Activated naive CD4-positive, alpha-beta T cell treated with Interleukin-2 at 50 U/mL for 16 hours (primary cell): ENCODE measurements around the gene RAB1B.

Experiments used
- DNase-seq: peaks from one replicate; pipeline ENCODE4 v3.0.0-alpha.2; 2020

Gene RAB1B

DNA sequence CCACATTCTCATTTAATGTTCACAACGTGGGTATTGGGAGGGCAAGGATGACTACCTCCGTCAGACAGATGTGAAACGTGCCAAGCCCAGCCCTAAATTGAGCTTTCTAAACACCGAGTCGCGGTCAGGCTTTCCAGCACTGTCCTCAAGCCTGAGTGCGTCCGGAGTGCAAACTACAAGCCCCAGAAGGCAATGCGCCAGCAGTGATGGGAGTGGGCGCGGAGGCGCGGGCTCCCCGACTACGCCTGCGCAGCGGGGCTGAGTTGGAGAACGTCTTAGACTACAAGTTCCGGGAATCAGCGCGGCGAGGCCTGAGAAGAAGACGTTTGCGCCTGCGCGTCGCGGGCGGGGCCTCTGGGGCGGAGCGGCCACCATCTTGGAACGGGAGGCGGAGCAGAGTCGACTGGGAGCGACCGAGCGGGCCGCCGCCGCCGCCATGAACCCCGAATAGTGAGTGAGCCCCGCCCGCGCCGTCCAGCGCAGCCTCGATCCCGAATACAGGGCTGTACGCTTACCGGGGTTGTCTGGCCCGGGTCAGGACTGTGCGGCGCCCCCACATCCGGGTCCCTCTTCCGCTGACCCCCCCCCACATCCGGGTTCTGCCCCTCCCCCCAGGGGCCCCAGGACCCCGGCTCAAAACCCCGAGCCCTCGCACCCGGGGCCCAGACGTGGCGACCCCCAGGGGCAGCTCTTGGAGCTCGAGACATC lies at the start of gene RAB1B:
Gene RAB1B, plus strand, starts transcription at position 396 of the 708 bp plus-strand sequence. Its CDS starts 41 bp downstream, at position 437.
- peak; percentile 99 for DNase-seq

DNA sequence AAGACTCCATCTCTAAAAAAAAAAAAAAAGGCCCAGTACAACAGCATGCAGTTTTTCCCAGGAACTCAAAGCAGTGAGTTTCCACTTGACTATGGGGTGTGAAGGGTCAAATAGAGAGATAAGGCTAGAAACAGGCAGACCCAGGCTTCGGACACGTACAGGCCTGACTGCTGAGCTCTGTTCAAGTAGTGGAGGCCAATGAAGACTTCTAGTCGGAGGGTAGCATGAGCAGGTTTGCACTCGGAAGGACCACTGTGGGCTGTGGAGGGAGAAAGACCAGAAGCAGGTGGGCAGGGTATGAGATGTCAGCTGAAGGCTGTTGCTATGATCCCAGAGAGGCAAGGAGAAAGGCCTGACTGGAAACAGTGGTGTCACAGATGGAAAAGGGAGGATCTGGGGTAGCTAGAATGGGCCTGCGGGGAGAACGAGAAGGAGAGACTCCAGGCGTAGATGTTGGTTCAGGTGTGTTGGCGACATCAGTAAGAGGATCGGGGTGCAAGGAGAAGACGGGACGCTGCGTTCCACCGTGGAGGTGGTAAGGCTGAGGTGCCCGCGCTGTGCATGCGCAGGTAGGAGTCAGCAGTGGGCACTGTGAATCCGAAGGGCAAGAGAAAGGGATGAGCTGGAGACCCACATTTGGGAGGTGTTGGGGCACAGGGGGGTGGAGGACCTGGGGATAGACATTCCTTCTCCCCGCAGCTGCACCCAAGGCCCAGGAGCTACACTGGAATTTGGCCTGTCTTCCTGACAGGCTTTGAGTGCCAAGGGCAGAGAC lies 49.4 kb upstream of the RAB1B start:
- no peak for DNase-seq

DNA sequence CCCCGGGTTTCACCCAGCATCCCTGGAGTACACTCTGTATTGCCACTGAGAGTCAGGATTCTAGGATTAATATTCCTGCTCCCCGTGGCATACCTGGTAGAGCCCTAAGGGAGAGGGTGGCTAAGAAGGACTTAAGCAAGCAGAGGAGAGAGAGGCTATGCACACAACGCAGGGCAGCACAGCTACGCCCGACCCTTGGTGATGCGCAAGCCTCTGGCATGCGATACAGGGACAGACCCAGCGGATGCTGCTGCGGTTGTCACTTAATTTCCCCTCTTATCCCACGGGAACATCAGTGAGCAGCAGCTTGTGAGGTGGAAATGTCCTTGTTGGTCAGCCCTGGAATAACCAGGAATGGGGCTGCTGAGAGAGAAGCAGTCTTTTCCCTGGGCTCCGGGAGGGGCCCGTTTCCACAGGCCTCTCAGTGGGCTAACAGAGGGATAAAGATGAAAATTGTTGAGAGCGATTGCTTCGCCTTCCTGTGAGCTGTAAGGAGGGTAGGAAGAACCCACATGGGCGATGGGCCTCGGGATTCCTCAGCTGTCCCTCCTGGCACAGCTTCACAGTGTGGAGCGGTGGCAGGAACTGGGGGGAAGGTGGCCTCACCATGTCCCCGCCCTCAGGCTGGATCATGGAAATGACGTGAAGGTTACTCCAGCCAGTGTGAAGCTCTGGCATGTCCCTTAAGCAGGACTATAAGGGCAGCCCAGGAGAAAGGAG lies 48.4 kb upstream of the RAB1B start:
- no peak for DNase-seq

DNA sequence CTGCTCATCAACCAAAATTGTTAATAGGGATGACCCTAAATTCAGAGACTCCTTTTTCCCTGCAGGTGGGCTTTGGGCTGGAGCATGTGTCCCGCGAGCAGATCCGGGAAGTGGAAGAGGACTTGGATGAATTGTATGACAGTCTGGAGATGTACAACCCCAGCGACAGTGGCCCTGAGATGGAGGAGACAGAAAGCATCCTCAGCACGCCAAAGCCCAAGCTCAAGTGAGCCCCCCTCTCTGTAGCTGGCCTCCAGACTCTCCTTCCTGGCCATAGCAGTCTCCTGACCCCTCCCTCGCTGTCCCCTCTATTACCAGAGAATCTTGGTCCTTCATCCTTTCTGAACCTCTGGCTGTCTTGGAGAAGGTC lies 47.9 kb upstream of the RAB1B start:
- DNase-seq: no peak

DNA sequence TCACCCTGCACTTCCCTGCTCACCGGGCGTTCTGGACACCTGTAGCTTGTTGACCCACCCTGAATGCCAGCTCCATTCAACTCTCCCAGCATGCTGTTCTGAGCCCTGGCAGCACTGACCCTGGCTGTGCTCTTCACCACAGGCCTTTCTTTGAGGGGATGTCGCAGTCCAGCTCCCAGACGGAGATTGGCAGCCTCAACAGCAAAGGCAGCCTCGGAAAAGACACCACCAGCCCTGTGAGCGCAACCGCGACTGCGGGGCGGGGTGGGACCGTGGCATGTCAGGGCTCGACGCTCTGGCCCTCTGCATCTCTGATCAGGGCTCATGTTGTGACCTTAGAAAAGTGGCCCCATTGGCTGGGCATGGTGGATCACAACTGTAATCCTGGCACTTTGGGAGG lies 47.4 kb upstream of the RAB1B start:
- no peak for DNase-seq

DNA sequence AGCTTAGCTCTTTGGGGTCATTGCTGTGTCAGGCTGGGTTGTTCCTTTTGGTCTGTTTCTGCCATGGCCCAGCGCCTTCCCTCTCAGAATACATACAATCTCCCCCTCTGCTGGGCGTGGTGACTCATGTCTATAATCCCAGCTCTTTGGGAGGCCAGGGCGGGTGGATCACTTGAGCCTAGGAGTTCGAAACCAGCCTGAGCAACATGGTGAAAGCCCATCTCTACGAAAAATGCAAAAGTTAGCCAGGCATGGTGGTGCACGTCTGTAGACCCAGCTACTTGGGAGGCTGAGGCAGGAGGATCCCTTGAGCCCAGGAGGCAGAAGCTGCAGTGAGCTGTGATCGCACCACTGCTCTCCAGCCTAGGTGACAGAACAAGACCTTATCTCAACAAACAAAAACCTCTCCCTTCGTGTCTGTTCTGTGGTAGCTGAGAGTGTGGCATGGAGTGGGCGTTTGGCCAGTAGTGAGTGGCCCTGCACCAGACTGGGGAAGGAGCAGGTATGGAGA lies 46.7 kb upstream of the RAB1B start:
- peak; percentile 15 for DNase-seq

DNA sequence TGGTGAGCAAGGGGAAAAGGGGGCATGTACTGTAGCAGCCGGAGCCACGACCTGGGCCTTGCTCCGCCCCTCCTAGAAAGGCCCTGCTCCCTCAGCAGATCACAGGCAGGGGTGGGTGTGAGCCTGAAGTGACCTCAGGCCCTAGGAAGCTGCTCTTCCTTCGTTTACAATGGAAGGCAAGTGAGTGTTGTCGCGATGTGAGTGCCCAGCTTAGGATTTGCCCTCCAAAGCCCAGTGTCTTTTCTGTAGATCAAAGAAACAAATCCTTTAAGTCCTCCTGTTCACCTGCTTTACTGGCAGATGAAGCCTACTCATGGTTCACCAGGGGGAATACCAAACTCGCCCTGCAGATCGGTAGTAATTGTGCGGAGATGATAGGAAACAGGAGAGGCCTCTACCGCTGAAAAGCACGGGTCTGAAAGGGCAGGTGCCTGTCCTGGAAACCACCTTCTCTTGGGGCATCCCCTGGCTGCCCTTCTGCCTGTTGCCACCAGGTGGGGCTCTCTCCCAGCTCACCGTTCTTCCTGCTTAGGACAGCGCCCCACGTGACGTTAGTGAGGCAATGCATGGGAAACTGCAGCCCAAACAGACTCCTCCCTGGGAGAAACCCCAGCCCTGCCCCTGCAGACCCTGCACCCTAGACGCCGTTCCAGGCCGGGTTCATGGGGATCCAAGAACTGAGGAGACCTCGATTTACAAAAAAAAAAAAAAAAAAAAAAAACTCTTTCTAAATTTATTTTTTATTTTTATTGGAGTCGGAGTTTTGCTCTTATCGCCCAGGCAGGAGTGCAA lies 45.9 kb upstream of the RAB1B start:
- DNase-seq: peak; percentile 94

DNA sequence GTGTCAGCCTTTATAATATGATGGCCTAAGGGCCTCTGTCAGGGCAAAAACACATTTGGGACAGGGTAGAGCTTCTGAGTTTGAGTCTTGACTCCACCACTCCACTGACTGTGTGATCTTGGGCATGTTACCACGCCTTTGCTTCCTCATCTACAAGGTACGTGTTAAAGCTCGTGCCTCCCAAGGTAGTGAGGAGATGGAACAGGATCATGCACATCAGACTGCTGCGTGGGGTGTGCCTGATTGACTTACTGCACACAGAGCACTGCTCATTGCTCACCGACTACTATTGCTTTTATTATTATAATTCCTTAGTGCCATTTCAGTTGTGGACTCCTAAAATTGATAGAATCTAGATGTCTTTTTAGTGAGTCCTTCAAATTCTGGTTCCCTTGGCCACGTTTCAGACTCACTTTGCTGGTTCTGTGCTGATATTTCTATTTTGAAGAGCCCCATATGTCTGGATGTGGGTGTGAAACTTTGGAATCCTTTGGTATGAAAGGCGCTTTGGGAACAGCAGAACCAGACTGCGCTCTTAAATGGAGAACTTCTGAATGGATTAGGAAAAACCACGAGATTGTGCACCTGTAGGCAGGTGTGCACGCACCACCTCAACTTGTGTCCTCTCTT lies 44.1 kb upstream of the RAB1B start:
- no peak for DNase-seq

DNA sequence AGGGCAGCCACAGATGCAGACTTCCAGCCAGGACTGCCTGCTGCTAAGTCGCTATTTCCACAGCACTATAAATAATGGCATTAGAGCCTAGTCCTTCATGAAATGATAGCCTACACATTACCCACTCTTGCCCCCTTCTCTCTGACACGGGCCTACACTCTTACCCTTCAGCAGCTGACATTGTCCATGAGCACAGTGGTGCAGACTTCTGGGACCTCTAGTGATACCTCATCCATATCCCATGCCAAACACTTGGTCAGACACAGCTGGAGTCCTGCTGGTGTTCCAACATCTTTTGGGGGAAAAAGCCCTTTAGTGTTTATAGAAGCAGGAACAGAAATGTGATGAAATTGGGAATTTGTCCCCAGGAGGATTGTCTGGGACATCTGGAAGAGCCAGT lies 43.4 kb upstream of the RAB1B start:
- DNase-seq: no peak

DNA sequence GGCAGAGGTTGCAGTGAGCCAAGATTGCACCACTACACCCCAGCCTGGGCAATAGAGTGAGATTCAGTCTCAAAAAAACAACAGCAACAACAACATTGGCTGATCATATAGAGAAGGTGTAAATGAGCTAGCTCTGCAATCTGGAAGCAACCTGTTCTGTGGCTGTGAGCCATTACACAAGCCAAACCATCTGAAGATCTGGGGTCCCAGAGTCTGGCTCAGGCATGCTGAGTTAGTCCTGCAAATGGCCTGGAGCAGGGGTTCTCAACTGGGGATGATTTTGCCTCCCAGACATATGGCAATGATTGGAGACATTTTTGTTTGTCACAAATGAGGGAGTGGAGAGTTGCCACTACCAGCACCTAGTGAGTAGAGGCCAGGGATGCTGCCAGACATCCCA lies 42.3 kb upstream of the RAB1B start:
- DNase-seq: no peak

DNA sequence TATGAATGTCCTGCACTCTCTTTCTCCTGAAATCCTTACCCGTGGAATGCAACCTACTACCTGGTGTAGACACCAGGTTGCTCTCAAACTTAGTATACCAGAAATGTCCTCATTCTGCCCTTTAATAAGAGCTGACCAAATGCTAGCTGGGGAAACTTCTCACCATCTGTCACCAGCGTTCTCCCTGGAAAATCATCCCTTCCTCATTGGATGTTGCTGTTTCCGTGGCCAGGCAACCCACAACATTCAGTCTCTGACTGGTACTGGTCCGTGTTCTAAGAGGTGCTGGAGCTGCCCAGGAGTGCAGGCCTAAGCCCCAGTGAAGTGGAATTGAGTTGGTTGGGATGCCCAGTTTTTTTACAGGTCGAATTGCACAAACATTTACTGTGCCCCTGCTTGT lies 40.7 kb upstream of the RAB1B start:
- no peak for DNase-seq

DNA sequence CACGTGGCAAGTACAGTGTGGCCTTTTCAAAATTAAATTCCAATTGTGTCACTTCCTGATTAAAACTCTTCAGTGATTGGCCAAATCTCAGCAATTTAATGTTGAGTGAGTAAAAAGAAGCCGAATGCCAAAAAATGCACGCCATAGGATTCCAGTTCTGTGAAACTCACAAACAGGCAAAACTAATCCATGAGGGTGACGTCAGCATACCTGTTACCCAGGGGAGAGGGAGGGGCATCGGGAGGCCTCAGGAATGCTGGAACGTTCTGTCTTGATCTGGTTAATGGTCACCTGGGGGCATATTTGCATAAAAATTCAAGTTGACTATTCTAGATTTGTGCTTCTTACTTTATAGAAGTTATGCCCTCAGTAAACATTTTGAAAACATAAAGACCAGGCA lies 39.9 kb upstream of the RAB1B start:
- no peak for DNase-seq

DNA sequence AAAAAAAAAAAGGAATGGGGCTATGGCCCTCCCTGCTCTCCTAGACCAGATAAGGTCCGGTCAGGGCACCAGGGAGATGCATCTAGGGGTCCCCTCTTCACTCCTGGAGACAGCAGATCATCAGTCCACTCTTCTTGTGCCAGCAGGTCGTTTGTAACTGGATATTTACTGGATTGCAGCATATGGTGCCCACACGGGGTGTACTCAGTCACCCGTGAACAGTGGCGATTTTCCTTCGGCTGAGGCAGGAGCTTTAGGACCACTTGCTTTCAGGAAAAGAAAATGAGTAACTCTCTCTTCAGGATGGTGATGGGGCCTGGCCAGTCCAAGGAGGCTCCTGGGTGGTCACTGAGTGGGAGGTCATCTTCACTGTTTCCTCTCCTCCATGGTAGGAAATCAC lies 38.3 kb upstream of the RAB1B start:
- no peak for DNase-seq

DNA sequence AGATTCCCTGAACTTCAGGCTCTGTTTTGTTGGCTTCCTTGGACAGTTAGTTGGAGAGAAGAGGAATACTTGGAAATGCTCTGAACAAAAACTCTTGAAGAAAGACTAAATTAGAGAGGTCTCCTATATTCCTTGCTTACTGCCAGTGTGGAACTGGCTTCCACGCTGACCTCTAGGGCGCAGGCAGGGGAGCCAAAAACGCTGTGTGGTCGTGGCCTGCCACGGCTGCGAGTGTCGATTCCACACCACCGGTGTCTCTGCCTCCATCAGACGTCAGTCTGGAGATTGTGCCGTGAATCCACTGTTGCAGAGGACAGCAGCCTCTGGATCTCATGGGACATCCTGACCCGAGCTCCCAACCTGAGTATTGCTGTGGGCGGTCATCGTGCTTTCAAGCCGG lies 37.5 kb upstream of the RAB1B start:
- no peak for DNase-seq

DNA sequence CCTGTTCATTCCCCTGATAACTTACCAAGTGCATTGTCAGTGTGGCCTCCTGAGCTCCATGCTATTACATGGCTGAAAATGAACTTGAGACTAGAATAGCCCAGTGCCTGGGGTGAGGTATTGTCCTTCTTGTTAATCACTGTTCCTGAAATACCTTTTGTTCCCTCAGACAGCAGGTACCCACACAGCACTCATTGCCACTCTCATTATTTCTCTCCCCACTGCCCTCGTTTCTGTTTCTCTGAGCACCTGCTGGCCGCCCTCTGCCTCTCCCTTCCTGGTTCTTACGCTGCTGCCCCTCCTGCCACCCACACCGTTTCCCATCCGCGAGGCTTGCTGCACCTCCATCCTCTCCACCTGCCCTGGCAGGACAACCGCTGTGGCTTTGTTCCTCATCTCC lies 36.9 kb upstream of the RAB1B start:
- no peak for DNase-seq

DNA sequence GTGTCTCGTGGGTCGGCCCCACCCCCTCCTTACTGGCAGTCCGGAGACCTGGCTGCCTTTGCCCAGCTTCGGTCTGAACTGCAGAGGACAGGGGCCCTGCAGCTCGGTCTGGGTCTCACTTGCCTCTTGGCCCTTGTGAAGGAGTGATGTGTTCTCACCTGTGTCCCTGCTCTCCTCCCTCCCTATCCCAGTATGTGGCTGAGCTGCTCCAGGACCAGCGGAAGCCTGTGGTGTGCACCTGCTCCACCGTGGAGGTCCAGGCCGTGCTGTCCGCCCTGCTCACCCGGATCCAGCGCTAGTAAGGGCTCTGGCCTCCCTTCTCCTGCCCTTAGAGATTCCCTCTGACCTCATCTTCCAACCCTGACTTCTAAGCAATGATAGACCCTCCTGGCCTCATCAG lies 35.7 kb upstream of the RAB1B start:
- no peak for DNase-seq

DNA sequence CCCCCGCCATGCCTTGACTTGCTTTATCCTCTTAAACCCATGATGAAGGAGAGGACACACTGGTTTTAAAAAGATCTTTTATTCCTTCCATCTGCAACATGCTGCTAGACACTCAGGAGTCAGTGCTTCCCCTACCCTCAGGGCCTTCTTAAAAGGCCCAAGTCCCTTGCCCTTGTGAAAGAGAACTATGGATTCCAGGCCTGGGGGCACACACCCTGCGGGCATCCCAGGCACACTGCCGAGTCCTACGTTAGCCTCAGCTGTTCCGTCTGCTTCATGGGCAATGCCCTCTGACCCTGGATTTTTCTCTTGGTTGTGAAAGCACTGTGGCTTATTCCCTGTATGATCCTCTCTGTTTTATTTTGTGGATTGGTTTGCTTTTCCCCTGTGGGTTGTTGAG lies 35.1 kb upstream of the RAB1B start:
- DNase-seq: no peak

DNA sequence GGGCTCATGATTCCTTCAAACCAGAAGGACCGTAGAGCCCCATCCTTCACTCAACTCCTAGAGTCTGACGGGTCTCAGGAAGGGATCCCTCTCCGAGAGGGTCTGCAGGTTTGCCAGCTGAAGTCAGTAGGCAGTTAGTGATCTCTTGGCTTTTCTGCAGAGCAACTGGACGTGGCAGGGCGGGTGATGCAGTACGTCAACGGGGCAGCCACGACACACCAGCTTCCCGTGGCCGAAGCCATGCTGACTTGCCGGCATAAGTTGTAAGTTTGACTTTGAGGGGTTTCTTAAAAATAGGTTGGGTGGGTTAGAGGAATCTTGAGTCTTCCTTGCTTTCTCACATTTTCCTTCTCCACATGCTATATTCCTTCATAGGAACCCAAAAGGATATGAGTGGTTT lies 33.3 kb upstream of the RAB1B start:
- no peak for DNase-seq

DNA sequence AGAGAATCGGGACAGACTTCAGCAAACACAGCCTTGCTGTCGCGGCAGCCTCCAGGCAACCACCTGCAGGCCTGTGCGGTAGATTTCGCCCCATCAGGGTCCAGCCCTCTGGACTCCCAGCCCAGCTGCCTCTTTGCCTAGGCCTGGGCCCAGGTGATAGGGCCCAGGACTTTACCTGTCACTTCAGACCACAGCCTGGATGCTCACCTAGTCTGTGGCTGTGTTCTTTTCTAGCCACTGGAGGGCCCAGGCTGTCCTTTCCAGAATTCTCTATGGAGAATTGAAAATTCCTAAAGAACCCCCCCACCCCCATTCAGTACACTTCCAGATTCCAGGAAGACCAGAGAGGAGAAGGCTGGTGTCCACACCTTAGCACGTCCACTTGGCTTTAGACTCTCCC lies 30.6 kb upstream of the RAB1B start:
- no peak for DNase-seq

DNA sequence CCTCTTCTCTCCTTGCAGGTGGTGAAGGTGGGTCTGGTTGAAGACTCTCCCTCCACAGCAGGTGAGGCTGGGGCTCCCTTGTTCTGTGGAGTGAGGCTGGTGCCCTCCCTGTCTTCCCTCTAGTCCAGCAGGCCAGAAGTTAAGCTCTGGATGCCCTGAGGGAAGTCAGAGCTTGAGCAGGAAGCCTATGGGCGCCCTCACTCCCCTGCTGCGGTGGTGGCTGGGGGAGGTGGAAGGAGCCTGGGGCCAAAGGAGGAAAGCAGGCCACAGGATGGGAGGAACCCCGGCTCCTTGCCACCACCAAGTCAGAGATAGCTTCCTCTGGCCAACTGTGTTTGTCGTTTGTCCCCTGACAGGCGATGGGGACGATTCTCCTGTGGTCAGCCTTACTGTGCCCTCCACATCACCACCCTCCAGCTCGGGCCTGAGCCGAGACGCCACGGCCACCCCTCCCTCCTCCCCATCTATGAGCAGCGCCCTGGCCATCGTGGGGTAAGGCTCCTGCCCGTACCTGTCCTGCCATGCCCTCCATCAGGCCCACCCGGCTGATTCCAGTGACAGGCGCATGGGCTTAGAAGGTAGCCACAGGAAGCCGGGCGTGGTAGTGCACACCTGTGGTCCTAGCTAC lies 29.5 kb upstream of the RAB1B start:
- no peak for DNase-seq

DNA sequence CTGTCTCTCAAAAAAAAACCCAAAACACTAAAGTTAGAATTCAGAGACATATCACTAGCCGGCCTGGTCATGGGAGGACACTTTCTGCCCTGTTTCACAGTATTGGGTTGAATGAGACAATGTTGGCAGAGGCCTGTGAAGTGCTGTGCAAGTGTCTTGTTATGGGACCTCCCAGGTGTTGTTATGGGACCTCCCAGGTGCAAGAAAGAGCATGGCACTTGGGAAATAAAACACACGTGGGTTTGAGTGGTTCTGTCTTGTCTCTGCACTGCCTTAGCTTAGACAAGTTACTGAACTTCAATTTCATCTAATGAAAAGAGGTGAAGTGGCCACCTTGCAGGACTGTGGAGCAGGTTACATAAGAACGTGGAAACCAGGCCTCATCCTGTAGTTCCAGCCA lies 28.9 kb upstream of the RAB1B start:
- DNase-seq: no peak
